Psoas muscle (tissue), 8 donors: Measurements from ENCODE around the gene OTOG. TPM values are rescaled to one million over a fixed set of nuclear protein-coding genes. Genes with fewer than 3 reads are reported as not detected.

ENCODE experiments used
- ATAC-seq, 4 donors: fragments of 200-7000 bp; cut with Tn5 transposase; one replicate each; pipeline ENCODE4 v1.9.1; 2020; ENCODE audit warnings: moderate library complexity in 3 of 4, mild to moderate bottlenecking in 2 of 4
- DNase-seq, 2 donors: peaks; one replicate each; pipeline ENCODE4 v3.0.0-alpha.2; 2020
- H3K27ac ChIP-seq: fragments of 200-600 bp; one replicate; pipeline ENCODE4 v1.8.0; 2022
- H3K27me3 ChIP-seq, 3 donors: fragments of 200-600 bp in 1 of 3; one replicate each; pipeline versions ENCODE4 v1.6.1 to v1.8.0; 2013 to 2022; ENCODE audit warnings: low read length in 2 of 3, mild to moderate bottlenecking in 2 of 3, moderate library complexity in 1 of 3; ENCODE audit not compliant: insufficient read depth in 3 of 3
- H3K36me3 ChIP-seq, 2 donors: fragments of 200-600 bp in 1 of 2; one replicate each; pipeline versions ENCODE4 v1.6.1 to v1.8.0; 2013 to 2022; ENCODE audit warnings: low read depth in 1 of 2, mild to moderate bottlenecking in 1 of 2, moderate library complexity in 1 of 2; ENCODE audit not compliant: insufficient read depth in 1 of 2
- H3K4me1 ChIP-seq: fragments of 200-600 bp; one replicate; pipeline ENCODE4 v1.8.0; 2022
- H3K4me3 ChIP-seq: fragments of 200-600 bp; one replicate; pipeline ENCODE4 v1.8.0; 2022; ENCODE audit warnings: mild to moderate bottlenecking
- H3K9me3 ChIP-seq: fragments of 200-600 bp; one replicate; pipeline ENCODE4 v1.8.0; 2022
- CTCF ChIP-seq: fragments of 200-600 bp; IDR thresholded peaks from one replicate; pipeline ENCODE4 v1.8.0; 2022; ENCODE audit warnings: antibody characterized with exemption
- WGBS, 3 donors: extraction: QIAGEN DNeasy Blood & Tissue Kit; methylation state at CpG; one replicate each; pipeline versions ENCODE4 v1.1.6 to v1.1.7; 2013; 5-methylcytosine and 5-hydroxymethylcytosine counted together
- intact Hi-C, 2 donors: fragments of 100-400 bp; cut with DNase I; formaldehyde crosslinking; loops; one replicate each; pipeline versions ENCODE4 v1.11.0 to v1.14.2; 2022
- polyA plus RNA-seq, 3 donors: library from polyadenylated mRNA; stranded (reverse); fragments of 200-250 nt; gene quantifications; one replicate each; pipeline ENCODE4 v1.2.3, GENCODE V29; 2013
- total RNA-seq, 4 donors: library from RNA; stranded (reverse); fragmentation: NEBNext Ultra II Directional in 2 of 4; extraction: Animal tissue kit (Norgen Biotek cat#: 25700) in 2 of 4; gene quantifications; one replicate each; pipeline versions ENCODE4 v1.2.1 to v1.2.4, GENCODE V29; 2021 to 2023
- donor health status: healthy with polysubstance abuse.
- donor health status: DM: no; HTN: no; CAD: no; lungs with moderate emphysema.
- donor health status: Bipolar disorder and iron deficiency.
- donor health status: healthy.
- donor health status: DM: yes; HTN: yes; CAD: no.
- donor health status: DM: no; HTN: no; CAD: no.
- donor health status: DM: no; HTN: no; CAD: no.
- donor health status: DM: yes; HTN: yes; CAD: no.

The OTOG gene
- total and polyA plus RNA-seq, 7 donors, result not detected

- Histone ChIP-seq H3K4me3 (no peak overlapping the region), H3K36me3 (no peaks in the 10 kb centered on the region), H3K9me3 (no peaks in the 10 kb centered on the region), H3K4me1 (no peaks in the 10 kb centered on the region), H3K27ac (no peak overlapping the region), H3K27me3 (no peaks in the 10 kb centered on the region)
- 74 to 80% (median 78%) methylated on average over 15 of the region's 15 CpGs for WGBS, 3 donors
- intact Hi-C loops, result no loop called here
- no peak for ATAC-seq
- no peak for TF ChIP-seq CTCF
- DNase-seq, result no peak
Observed at GRCh38 chr11:17558025-17558780, 11.1 kb downstream of the OTOG start.

- Histone ChIP-seq H3K27ac (no peak overlapping the region), H3K9me3 (no peaks in the 10 kb centered on the region), H3K27me3 (no peaks in the 10 kb centered on the region), H3K36me3 (no peaks in the 10 kb centered on the region), H3K4me3 (no peak overlapping the region), H3K4me1 (no peaks in the 10 kb centered on the region)
- intact Hi-C loops, result no loop called here
- ATAC-seq, result no peak
- 89 to 91% (median 90%) methylated on average over 9 of the region's 9 CpGs for WGBS, 3 donors
- no peak for TF ChIP-seq CTCF
- DNase-seq, result no peak
Observed at GRCh38 chr11:17558916-17559315, 11.9 kb downstream of the OTOG start.

DNA sequence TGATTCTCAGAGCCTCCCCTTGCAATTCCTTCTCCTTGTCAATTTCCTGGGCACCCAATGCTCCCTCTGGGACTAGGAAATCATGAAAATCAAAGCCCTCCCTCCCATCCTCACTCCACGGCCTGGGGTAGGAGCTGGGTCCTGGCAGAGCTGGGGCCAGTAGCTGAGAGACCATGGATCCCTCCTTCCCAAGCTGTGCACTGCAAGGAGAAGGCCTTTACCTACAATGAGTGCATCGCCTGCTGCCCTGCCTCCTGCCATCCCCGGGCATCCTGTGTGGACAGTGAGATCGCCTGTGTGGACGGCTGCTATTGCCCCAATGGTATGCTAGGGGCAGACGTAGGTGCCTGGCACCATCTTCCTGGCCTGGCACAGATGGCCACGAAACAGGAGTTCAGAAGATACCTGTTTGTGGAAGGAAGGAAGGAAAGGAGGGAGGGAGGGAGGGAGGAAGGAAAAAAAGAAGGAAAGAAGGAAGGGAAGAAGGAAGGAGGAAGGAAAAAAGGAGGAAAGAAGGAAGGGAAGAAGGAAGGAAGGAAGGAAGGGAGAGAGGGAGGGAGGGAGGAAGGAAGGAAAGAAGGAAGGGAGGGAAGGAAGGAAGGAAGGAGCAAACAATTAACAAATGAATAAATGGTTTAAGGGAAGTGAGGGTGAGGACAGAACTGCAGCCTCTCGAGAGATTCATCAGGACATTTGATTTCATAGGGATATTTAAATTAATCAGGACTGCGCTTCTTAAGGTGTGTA, 12.5 kb downstream of the OTOG start:
- DNase-seq (no peak), ATAC-seq (no peak)
- H3K9me3 ChIP-seq, result no peaks in the 10 kb centered on the region
- no peak overlapping the region for H3K27ac ChIP-seq
- no peaks in the 10 kb centered on the region for H3K4me1 ChIP-seq
- H3K4me3 ChIP-seq, result no peak overlapping the region
- TF ChIP-seq CTCF, result no peak
- WGBS, 3 donors, result 88 to 92% (median 89%) methylated on average over 9 of the region's 9 CpGs
- H3K27me3 ChIP-seq, result no peaks in the 10 kb centered on the region
- intact Hi-C loops, result no loop called here
- H3K36me3 ChIP-seq, result no peaks in the 10 kb centered on the region

DNA sequence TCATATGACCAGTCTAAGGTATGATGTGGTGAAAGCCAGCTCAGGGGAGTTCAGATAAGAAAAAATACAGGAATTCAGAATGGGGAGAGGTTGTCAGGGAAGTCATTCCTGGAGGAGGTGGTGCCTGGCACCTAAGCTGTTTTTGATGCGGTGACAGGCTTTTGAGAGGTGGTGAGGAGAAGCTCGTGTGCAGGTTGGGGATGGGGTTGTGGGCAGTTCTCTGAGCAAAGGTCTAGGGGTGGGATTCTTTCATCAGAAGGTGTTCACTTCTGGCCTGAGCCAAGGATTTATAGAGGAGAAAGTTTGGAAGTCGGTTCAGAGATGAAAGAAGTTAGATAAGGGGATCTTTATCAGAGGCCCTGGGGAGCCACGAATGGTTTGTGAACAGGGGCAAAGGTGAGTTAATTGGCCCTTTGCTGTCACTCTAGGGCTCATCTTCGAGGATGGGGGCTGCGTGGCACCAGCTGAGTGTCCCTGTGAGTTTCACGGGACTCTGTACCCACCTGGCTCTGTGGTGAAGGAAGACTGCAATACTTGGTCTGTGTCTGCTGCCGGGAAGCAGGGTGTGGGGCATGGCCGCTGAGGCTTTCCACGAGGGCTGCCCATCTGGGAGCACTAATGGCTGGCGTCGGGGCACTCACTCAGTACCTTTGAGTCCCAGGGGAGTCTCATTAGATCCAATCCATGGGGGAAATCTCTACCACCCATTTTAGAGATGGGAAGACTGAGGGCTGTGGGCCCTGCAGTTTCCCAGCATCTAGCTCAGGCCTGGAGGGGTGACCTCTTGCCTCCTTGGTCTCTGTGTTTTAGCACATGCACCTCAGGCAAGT, 13.4 kb downstream of the OTOG start:
- intact Hi-C loops, result no loop called here
- no peak for TF ChIP-seq CTCF
- Histone ChIP-seq H3K27ac (no peak overlapping the region), H3K4me3 (no peak overlapping the region), H3K4me1 (no peaks in the 10 kb centered on the region), H3K27me3 (no peaks in the 10 kb centered on the region), H3K36me3 (no peaks in the 10 kb centered on the region), H3K9me3 (no peaks in the 10 kb centered on the region)
- DNase-seq (no peak), ATAC-seq (no peak)
- WGBS, 3 donors, result 71 to 74% (median 72%) methylated on average over 12 of the region's 12 CpGs
